ENCODE results near the gene TRAPPC14. TPM values are rescaled to one million over a fixed set of nuclear protein-coding genes. Genes with fewer than 3 reads are reported as not detected.

The TRAPPC14 gene
- total RNA-seq, 2 experiments from 2014 or later, result 17.9 to 19.7 TPM

DNA sequence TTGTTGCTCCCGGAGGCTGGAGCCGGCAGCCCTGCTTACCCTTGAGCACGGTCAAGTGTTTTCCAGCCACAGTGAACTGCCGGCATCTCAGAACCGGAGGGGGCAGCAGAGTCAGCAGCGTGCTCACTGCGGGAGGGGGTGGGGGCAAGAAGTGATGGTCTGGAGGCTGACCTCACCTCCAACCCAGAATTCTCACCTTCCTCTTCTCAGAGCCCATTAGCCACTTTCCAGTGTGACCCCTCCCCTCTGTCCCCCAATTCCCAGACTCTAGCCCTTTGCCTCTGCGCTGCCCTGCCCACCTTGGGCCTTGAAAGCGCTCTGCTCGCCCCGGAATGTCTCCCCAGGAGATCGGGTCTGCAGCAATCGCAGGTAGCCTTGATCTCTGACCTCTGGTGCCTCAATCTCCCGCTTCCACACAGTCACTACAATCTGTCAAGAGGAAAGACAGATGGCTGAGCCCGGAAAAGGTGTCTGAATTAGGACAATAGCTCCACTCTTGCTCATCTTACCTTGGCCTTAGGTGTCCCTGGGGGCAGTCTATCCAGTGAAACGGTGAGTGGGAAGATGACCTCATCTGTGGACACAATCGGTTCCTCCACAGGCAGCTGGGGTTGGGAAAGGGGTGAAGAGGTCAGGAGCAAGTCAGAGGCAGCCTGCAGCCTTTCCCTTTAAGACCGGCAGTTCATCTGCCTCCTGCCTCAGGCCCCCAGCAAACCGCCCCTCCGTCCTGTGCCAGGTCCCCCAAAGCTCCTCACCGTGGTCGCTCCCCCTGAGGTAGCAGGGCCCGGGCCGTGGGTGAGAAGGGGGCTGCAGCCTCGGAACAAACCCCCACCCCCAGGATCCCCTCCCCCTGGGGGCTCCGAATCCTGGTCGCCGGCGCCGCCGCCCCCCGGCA is 942 bp downstream of the TRAPPC14 start:
- CTCF ChIA-PET, result interaction anchor here (1.1 to 1.8 kb wide), 5 partner anchors 9 to 187 kb away, joined by 3 to 6 read pairs (median 4); partner anchors contain the start of gene LAMTOR4
- Mint-ChIP-seq H3K27me3 (no peaks in the 10 kb centered on the region), H3K27ac (peak overlapping the region; percentile 79), H3K4me1 (ENCODE audit: low read depth) (peaks cover 32% of the 10 kb centered on the region), H3K9me3 (no peaks in the 10 kb centered on the region), H3K4me3 (peak overlapping the region; percentile 77), H3K36me3 (peaks cover 26% of the 10 kb centered on the region)
- POLR2A ChIA-PET, result interaction anchor here (0.9 to 1.0 kb wide), 2 partner anchors 9 to 10 kb away, joined by 3 read pairs; partner anchors contain the start of gene LAMTOR4
- DNase-seq, result no peak
- intact Hi-C loops (cut with micrococcal nuclease), result loop anchor here (1.0 kb wide), 2 partner anchors 9 kb away; partner anchors contain the start of gene LAMTOR4

DNA sequence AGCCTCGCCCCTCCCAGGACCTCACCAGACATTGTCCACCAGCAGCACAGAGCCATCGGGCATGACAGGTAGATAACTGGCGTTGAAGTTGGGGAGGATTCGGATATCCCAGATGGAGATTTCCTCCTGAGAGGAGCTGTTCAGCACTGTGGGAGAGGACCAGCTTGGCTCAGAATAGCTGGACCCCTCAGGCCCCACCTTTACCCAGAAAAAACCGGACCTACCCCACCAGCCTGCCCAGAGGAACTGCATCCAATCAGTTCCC is 1.5 kb downstream of the TRAPPC14 start:
- intact Hi-C loops (cut with micrococcal nuclease), result no loop called here
- ChIA-PET CTCF (interaction anchor here (1.1 to 1.8 kb wide), 4 partner anchors 8 to 188 kb away, joined by 3 to 6 read pairs (median 4); partner anchors contain the start of gene LAMTOR4), POLR2A (interaction anchor here (0.8 to 0.9 kb wide), 2 partner anchors 9 to 30 kb away, joined by 3 read pairs; partner anchors contain the start of gene MBLAC1)
- Mint-ChIP-seq H3K27ac (peak overlapping the region; percentile 79), H3K4me1 (ENCODE audit: low read depth) (peaks cover 37% of the 10 kb centered on the region), H3K9me3 (no peaks in the 10 kb centered on the region), H3K36me3 (peaks cover 32% of the 10 kb centered on the region), H3K4me3 (peak overlapping the region; percentile 77), H3K27me3 (no peaks in the 10 kb centered on the region)
- no peak for DNase-seq

DNA sequence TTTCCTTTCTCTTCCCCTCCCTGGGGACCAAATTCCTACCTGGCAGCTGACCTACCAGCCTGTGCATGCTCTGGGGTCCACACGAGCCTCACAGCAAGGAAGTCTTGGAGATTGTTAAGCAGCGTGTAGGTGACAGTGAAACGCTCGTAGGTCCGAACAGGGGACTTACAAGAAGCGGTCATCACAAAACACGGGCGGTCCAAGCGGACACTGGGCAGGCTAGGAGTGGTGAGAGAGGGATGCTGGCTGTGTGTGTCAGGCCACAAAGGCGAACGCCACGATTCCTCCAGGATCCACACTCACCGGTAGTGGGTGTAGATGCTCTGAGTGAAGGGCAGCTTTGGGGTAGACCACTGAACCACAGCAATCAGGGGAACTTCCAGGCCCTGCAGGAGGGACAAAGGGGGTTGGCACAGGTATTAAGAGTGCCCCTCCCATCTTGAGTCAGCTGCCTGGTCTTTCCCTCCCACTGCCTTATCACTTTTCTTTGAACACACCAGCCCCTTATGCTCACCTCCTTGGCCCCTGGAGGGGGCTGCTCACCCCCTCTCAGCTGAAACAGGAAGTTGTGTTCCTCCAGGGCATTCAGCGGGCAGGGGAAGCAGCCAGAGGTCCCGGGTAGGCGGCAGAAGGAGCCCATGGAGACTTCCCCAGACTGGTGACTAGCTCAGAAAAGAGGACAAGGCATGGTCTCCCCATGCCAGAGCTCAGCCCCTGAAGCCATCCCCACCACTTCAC is 2.0 kb downstream of the TRAPPC14 start:
- ChIA-PET CTCF (interaction anchor here (0.9 to 1.8 kb wide), 5 partner anchors 8 to 251 kb away, joined by 3 to 6 read pairs (median 4); partner anchors contain the start of gene LAMTOR4), POLR2A (interaction anchor here (0.8 to 0.9 kb wide), 2 partner anchors 9 to 30 kb away, joined by 3 read pairs; partner anchors contain the start of gene MBLAC1)
- peak overlapping the region; percentile 55 for H3K4me3 Mint-ChIP-seq
- intact Hi-C loops (cut with micrococcal nuclease), result no loop called here
- DNase-seq, result no peak
- no peaks in the 10 kb centered on the region for H3K27me3 Mint-ChIP-seq
- peak overlapping the region; percentile 72 for H3K27ac Mint-ChIP-seq
- H3K9me3 Mint-ChIP-seq, result no peaks in the 10 kb centered on the region
- H3K36me3 Mint-ChIP-seq, result peaks cover 34% of the 10 kb centered on the region
- H3K4me1 Mint-ChIP-seq (ENCODE audit: low read depth), result peaks cover 40% of the 10 kb centered on the region

DNA sequence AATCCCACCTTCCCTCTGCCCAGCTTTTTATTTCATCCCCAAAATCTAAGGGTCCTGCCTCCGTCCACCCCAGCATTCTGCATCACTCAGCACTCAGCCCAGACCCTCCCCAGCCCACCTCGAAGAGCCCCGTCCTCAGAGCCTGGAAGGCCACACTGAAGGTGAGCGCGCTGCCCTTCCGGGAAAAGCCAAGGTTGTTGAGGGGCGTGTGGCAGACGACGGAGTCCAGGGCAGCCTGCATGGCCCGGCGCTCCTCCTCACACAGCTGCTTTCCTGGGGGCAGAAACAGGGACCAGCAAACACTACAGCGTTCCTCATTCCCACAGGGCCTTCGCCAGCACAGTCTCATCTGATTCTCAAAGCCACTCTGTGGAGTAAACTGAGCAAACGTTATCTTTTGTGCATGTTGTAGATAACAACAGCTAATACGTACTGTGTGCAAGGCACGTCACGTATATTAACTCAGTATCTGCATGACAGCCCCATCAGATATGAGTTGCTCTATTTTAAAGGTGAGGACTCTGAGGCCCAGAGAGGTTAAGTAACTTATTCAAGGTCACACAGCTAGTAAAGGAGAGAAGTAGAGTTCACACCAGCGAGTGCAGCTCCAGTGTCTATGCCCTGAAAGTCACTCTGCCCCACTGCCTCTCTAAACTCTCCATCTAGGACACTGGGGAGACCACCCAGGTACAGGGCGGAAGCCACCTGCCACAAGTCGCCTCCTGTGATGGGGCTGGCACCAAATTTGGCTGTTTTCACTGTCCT is 2.8 kb downstream of the TRAPPC14 start:
- H3K27me3 Mint-ChIP-seq, result no peaks in the 10 kb centered on the region
- ChIA-PET POLR2A (interaction anchor here (0.6 kb wide), 1 partner anchor 74 kb away, joined by 3 read pairs; no protein-coding TSS in a partner anchor), CTCF (interaction anchor here (0.9 kb wide), 1 partner anchor 252 kb away, joined by 4 read pairs; no protein-coding TSS in a partner anchor)
- DNase-seq, result no peak
- intact Hi-C loops (cut with micrococcal nuclease), result no loop called here
- no peaks in the 10 kb centered on the region for H3K9me3 Mint-ChIP-seq
- no peak overlapping the region for H3K27ac Mint-ChIP-seq
- peaks cover 34% of the 10 kb centered on the region for H3K36me3 Mint-ChIP-seq
- H3K4me3 Mint-ChIP-seq, result no peak overlapping the region
- H3K4me1 Mint-ChIP-seq (ENCODE audit: low read depth), result peaks cover 40% of the 10 kb centered on the region

DNA sequence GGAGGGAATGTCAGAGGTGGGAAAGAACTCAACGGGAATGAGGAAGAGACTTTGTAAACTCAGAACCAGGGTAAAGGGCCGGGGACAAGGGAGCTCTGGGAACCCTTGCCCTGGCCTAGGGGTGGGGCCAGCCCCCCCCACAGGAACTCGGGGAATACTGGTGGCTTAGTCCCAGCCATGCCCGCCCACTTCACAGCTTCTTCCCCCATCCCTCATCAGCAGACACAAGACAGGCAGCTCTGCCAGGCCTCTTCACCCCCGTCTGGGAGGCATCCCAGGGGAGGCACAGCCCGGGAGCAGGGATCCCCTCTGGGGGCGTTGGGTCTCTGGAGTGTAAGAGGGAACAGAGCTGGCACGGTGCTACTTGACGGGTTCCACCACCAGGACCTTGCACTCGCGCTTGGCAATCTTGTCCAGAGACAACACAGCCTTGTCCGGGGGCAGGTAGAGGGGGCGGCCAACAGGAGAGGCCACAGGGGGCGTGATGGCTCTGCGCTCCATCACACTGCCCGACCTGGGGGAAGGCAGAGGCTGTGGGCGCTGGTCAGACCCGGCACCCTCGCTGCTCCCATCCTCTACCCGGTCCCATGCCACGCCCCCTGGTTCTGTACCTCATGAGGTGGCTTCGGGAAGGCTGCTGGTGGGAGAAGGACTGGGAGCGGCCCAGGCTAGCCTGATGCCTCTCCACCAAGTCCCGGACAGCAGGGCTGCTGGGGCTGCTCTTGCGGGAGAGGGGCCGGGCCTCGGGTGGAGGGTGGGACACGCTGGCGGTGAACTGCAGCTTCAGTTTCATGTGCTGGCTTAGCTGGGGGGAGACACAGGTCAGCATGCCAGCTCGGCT is 3.7 kb downstream of the TRAPPC14 start:
- no peak for DNase-seq
- H3K36me3 Mint-ChIP-seq, result peaks cover 38% of the 10 kb centered on the region
- ChIA-PET CTCF (no interaction called here), POLR2A (no interaction called here)
- H3K27me3 Mint-ChIP-seq, result no peaks in the 10 kb centered on the region
- H3K9me3 Mint-ChIP-seq, result no peaks in the 10 kb centered on the region
- H3K4me1 Mint-ChIP-seq (ENCODE audit: low read depth), result peaks cover 47% of the 10 kb centered on the region
- H3K27ac Mint-ChIP-seq, result no peak overlapping the region
- intact Hi-C loops (cut with micrococcal nuclease), result no loop called here
- no peak overlapping the region for H3K4me3 Mint-ChIP-seq

DNA sequence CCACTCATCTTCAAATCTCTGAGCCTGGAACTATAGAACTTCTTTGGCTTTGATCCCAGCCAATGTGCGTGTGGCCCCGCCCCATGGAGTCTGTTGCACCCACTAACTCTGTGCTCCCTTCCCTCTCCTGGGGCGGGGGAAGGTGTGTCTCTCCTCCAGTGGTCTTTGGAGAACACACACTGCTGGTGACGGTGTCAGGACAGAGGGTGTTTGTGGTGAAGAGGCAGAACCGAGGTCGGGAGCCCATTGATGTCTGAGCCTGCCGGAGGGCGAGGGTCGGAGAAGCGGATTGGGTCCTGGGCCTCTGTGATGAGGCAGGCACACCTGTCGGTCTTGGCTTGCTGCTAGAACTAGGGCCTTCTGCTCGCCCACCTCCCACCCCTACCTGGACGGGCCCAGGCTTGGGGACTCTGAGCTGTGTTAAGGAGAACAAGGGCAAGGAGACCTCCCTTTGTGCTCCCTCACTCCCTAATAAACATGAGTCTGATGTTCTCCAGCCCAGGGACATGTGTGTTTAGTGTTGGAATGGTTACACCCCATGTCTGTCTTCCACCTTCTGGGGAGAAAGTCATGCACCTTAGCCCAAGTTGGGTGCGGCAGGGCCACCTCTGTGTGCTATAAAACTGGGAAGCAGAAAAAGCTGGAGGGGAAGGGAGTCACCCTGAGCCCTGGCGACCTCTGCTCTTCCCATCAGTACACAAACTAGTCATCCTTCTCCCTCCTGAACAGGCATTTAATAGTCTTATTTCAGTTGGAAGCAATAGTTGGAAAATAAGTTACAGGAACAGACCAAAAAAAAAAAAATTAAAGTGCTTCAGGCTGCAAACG is 4.6 kb downstream of the TRAPPC14 start:
- POLR2A ChIA-PET, result interaction anchor here (0.6 kb wide), 1 partner anchor 67 kb away, joined by 3 read pairs; no protein-coding TSS in a partner anchor
- intact Hi-C loops (cut with micrococcal nuclease), result no loop called here
- Mint-ChIP-seq H3K27me3 (no peaks in the 10 kb centered on the region), H3K27ac (peak overlapping the region; percentile 51), H3K36me3 (peaks cover 38% of the 10 kb centered on the region), H3K9me3 (no peaks in the 10 kb centered on the region), H3K4me3 (no peak overlapping the region), H3K4me1 (ENCODE audit: low read depth) (peaks cover 43% of the 10 kb centered on the region)
- no peak for DNase-seq
- CTCF ChIA-PET, result no interaction called here

DNA sequence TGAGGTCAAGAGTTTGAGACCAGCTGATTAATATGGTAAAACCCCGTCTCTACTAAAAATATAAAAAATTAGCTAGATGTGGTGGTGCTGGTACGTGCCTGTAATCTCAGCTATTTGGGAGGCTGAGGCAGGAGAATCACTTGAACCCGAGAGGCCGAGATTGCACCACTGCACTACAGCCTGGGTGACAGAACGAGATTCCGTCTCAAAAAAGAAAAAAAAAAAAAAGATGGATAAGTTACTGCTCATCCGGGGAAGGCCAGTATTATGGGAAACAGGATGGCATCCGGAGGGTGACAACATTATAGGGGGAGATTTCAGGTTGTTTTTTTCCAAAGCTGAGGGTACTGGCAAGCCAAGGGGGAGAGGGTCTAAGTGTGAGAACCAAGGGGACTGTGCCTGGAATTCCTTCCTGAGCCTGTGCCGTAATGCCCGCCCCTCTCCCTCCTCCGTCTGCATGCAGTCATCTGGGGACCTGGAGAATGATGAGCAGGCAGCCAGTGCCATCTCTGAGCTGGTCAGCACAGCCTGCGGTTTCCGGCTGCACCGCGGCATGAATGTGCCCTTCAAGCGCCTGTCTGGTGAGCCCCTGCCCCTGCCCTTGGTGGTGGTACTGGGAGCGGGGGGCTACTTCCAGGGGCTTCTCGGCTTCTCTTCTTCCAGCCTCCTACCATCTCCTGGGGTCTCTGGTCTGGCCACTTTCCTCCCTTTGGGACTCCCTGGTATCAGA is 5.4 kb downstream of the TRAPPC14 start:
- H3K27ac Mint-ChIP-seq, result no peak overlapping the region
- H3K9me3 Mint-ChIP-seq, result no peaks in the 10 kb centered on the region
- H3K4me1 Mint-ChIP-seq (ENCODE audit: low read depth), result peaks cover 46% of the 10 kb centered on the region
- H3K36me3 Mint-ChIP-seq, result peaks cover 38% of the 10 kb centered on the region
- ChIA-PET CTCF (interaction anchor here (0.7 kb wide), 1 partner anchor 461 kb away, joined by 3 read pairs; no protein-coding TSS in a partner anchor), POLR2A (interaction anchor here (0.6 kb wide), 1 partner anchor 68 kb away, joined by 3 read pairs; no protein-coding TSS in a partner anchor)
- DNase-seq, result no peak
- H3K27me3 Mint-ChIP-seq, result no peaks in the 10 kb centered on the region
- H3K4me3 Mint-ChIP-seq, result no peak overlapping the region
- intact Hi-C loops (cut with micrococcal nuclease), result no loop called here

DNA sequence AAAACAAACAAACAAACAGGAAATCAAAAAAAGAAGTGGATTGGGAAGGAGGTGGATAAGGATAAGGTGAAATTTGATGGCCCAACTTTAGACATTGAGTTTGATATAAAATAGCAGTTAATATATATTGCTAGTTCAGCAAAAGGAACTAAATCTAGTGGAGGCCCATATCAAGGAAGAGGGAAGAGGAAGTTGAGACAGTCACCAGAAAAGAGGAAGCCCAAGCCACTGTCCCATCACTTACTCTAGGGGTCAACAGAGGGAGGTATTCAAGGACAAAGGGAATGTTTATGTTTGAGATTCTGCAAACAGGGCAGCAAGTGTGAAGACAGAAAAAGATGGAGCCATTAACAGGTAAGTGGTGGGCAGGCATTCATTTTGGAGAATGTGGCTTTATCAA is 6.1 kb downstream of the TRAPPC14 start:
- Mint-ChIP-seq H3K4me3 (no peak overlapping the region), H3K36me3 (peaks cover 34% of the 10 kb centered on the region), H3K27ac (peak overlapping the region; percentile 5), H3K4me1 (ENCODE audit: low read depth) (peaks cover 44% of the 10 kb centered on the region), H3K27me3 (no peaks in the 10 kb centered on the region), H3K9me3 (no peaks in the 10 kb centered on the region)
- POLR2A ChIA-PET, result no interaction called here
- DNase-seq, result no peak
- intact Hi-C loops (cut with micrococcal nuclease), result no loop called here
- CTCF ChIA-PET, result interaction anchor here (0.7 kb wide), 1 partner anchor 462 kb away, joined by 3 read pairs; no protein-coding TSS in a partner anchor

DNA sequence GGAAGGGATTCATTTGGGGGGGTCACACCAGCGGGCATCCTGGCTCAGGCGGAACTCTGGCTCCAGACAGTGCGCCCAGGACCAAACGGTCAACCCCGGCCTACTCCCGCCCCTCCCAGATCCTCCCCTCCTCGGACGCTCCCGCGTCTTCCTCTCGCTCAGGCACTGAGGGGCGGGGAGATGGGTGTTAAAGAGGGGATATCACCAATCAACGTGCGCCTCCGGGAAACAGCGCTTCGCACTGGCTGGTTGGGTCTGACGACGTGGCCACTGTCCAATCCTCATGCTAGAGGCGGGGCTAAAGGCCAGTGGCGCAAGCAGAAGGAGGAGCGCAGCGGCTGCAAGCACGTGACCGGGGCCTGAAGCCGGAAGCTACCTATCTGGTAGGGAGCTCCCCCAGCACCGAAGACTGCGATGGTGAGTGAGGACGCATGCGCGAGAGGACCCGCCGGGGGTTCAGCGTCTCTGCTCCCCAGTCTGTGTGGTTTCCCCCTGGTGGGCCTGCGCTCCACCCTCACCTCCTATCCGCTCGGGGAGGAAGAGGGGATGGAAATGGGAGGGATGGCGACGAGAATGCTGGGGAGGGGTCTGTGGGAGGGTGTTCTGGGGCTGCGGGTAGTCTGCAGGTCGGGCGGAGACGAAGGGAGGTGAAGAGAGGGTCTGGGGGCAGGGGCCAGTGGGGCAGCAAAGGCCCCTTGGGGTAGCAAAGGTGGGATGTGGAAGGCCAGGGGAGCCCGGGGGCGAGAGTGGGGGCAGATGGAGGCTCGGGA is 9.8 kb downstream of the TRAPPC14 start, which contains the start of gene LAMTOR4:
Gene LAMTOR4, plus strand, starts transcription at position 360 of the 770 bp plus-strand sequence. Its CDS starts 55 bp downstream, at position 415.
- no peaks in the 10 kb centered on the region for H3K9me3 Mint-ChIP-seq

More for the DNA sequence above, 9.8 kb downstream of the TRAPPC14 start, which contains the start of gene LAMTOR4:
- DNase-seq, result peak; percentile 99
- ChIA-PET POLR2A (interaction anchor here (0.6 to 1.6 kb wide), 9 partner anchors 9 to 280 kb away, joined by 3 to 4 read pairs (median 3); partner anchors contain the start of genes CNPY4, GPC2, MCM7 and ZCWPW1), CTCF (interaction anchor here (1.0 to 6.2 kb wide), 4 partner anchors 8 to 69 kb away, joined by 4 to 46 read pairs (median 8); no protein-coding TSS in a partner anchor)
- Mint-ChIP-seq H3K27me3 (no peaks in the 10 kb centered on the region), H3K27ac (peak within 1 kb of the TSS; percentile 94), H3K36me3 (peaks cover 15% of the 10 kb centered on the region), H3K4me3 (peak within 1 kb of the TSS; percentile 95), H3K4me1 (ENCODE audit: low read depth) (peaks cover 25% of the 10 kb centered on the region)
- intact Hi-C loops (cut with micrococcal nuclease), result loop anchor here (1.0 to 2.0 kb wide), 5 partner anchors 10 to 280 kb away; partner anchors contain the start of genes GPC2, MBLAC1, STAG3 and TRAPPC14

All from activated CD4-positive, alpha-beta memory T cell treated with anti-CD3 and anti-CD28 coated beads for 36 hours (primary cell).